ENCODE results near the gene TEF. TPM values are rescaled to one million over a fixed set of nuclear protein-coding genes. Genes with fewer than 3 reads are reported as not detected.

The TEF gene
- total RNA-seq, 4 donors from 2014 or later, result 11.6 to 25.5 (median 18.1) TPM

GRCh38 chr22:41445129-41446056 is 63.7 kb downstream of the TEF start:
- ATAC-seq (ENCODE audit: low FRiP score), result no peak
- no peak for TF ChIP-seq CTCF (IDR thresholded peaks at IDR 0.05)
- no peak for DNase-seq (ENCODE audit: low spot score)

GRCh38 chr22:41446057-41446501 is 64.3 kb downstream of the TEF start:
- ATAC-seq (ENCODE audit: low FRiP score) (no peak), DNase-seq (ENCODE audit: low spot score) (no peak)
- TF ChIP-seq CTCF (IDR thresholded peaks at IDR 0.05), result no peak

- peak; percentile 83 for DNase-seq (ENCODE audit: low spot score)
- ATAC-seq (ENCODE audit: low FRiP score), result peak; percentile 78
- TF ChIP-seq CTCF (IDR thresholded peaks at IDR 0.05), result no peak
Observed at GRCh38 chr22:41446639-41447434, 65.1 kb downstream of the TEF start, which contains the start of gene TOB2. TSS of gene TOB2 (minus strand) at chr22:41446801. CDS start at chr22:41437345, 9,456 bp downstream.

- DNase-seq (ENCODE audit: low spot score) (peak; percentile 27), ATAC-seq (ENCODE audit: low FRiP score) (peak; percentile 5)
- no peak for TF ChIP-seq CTCF (IDR thresholded peaks at IDR 0.05)
Observed at GRCh38 chr22:41447435-41448188, 65.9 kb downstream of the TEF start.

GRCh38 chr22:41448189-41448808 is 66.6 kb downstream of the TEF start:
- peak; percentile 76 for DNase-seq (ENCODE audit: low spot score)
- peak; percentile 74 for ATAC-seq (ENCODE audit: low FRiP score)
- no peak for TF ChIP-seq CTCF (IDR thresholded peaks at IDR 0.05)

Small RNAs within 50 kb of the gene (small RNA-seq; reads per million reads assigned to genes)
- not detected for gene RNU6-495P

Other genes starting within 250 kb of the TEF start
- 10 to 100 TPM in 3 of 4 donors, 1 to 10 TPM in 1; 8.9 to 19.1 (median 16.0) TPM for gene L3MBTL2, start 176.6 kb upstream of the TEF start, total RNA-seq
- gene CHADL, start 141.0 kb upstream of the TEF start, total RNA-seq, result 1 to 10 TPM in 3 of 4 donors, under 1 TPM in 1; 0.56 to 2.5 (median 1.4) TPM
- gene RANGAP1, start 95.8 kb upstream of the TEF start, total RNA-seq, result 10 to 100 TPM; 30.9 to 49.8 (median 34.1) TPM
- 10 to 100 TPM; 32.9 to 39.4 (median 35.9) TPM for gene ZC3H7B, start 80.4 kb upstream of the TEF start, total RNA-seq
- 100 to 1,000 TPM in 1 of 4 donors, 10 to 100 TPM in 3; 59.4 to 111 (median 64.1) TPM for gene TOB2, start 64.9 kb downstream of the TEF start, total RNA-seq
- gene PHF5A, start 86.8 kb downstream of the TEF start, total RNA-seq, result 10 to 100 TPM; 35.2 to 46.8 (median 42.3) TPM
- gene ACO2, start 87.2 kb downstream of the TEF start, total RNA-seq, result 100 to 1,000 TPM; 118 to 151 (median 131) TPM
- 10 to 100 TPM; 17.0 to 37.7 (median 22.3) TPM for gene POLR3H, start 162.5 kb downstream of the TEF start, total RNA-seq
- 1 to 10 TPM in 3 of 4 donors, under 1 TPM in 1; 0.32 to 7.8 (median 4.9) TPM for gene CSDC2, start 179.1 kb downstream of the TEF start, total RNA-seq
- gene PMM1, start 207.9 kb downstream of the TEF start, total RNA-seq, result 100 to 1,000 TPM in 1 of 4 donors, 10 to 100 TPM in 3; 39.3 to 168 (median 73.1) TPM
- 10 to 100 TPM; 16.0 to 22.1 (median 19.5) TPM for gene DESI1, start 239.1 kb downstream of the TEF start, total RNA-seq
- 100 to 1,000 TPM; 168 to 191 (median 181) TPM for gene XRCC6, start 239.4 kb downstream of the TEF start, total RNA-seq

All from omental fat pad (tissue), 4 donors.